Forelimb muscle (tissue), 1 donor: ENCODE measurements around the gene TSHZ2. TPM values are rescaled to one million over a fixed set of nuclear protein-coding genes. Genes with fewer than 3 reads are reported as not detected.
"Not testable (repeated sequence)": the region's sequence is repeated elsewhere in the genome, so short reads cannot be mapped to it uniquely, and the experiment has no call there.

Experiments used
- DNase-seq: peaks from one replicate; pipeline ENCODE4 v3.0.0-alpha.2; 2013; ENCODE audit warnings: low read depth
- polyA plus RNA-seq: library from polyadenylated mRNA; unstranded; fragments of 120-200 nt; gene quantifications from one replicate; pipeline ENCODE4 v1.2.1, GENCODE V29; 2013; ENCODE audit not compliant: insufficient read length

The TSHZ2 gene
- polyA plus RNA-seq, 1 donor, result 9.0 TPM

GRCh38 chr20:53307964-53308597, 335.9 kb downstream of the TSHZ2 start:
- DNase-seq, result no peak

DNA sequence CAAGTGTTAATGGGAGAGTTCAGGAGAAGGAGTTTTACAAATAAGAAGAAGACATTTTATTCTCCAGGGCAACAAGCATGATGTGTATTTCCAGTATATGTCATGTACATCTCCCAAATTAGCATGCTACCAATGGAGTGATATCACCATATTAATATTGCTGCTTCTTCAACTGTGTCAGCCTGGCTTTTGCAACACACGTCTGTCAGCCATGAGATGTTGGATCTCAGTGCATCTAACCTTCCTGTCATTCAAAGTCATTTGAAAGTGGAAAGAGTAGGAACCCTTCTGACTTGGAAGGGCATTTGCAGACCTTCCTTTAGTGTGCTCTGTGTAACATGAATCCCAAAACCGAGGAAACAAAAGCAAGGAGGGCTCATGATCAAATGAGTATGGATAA, 337.4 kb downstream of the TSHZ2 start:
- DNase-seq, result no peak

GRCh38 chr20:53312957-53313356, 340.8 kb downstream of the TSHZ2 start:
- DNase-seq, result no peak

DNA sequence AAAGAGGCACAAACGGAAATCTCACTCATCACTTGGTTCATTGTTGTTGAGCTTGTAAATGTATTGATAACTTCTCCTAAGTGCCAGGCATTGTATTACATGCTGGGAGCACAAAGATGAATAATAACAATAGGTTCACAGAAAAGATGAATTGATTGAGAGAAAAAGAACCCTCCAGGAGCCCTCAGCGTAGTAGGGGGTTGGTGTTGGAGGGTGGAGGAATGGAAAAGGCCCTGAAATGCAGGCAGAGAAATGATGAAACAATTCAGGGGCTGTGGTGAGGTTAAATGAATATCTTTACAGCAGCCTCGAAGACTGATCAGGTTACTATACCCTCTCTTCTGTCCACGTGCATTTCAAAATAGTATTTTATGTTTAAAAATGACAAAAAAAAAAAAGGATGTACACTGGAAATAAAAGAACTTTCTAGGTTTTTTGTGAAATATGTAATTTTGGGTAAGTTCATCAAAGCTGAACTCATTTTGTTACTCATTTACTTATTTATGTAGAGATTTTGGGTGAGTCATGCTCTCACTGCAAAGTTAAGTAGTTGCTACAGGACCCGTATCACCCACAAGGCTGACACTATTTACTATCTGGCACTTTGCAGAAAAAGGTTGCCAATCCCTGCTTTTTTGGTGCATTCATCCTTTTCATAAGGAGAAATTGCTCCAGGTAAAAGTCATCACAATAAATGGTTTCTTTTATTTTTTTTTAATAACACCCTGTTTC, 344.2 kb downstream of the TSHZ2 start:
- DNase-seq, result no peak

GRCh38 chr20:53319200-53319599, 347.0 kb downstream of the TSHZ2 start:
- DNase-seq, result no peak

DNA sequence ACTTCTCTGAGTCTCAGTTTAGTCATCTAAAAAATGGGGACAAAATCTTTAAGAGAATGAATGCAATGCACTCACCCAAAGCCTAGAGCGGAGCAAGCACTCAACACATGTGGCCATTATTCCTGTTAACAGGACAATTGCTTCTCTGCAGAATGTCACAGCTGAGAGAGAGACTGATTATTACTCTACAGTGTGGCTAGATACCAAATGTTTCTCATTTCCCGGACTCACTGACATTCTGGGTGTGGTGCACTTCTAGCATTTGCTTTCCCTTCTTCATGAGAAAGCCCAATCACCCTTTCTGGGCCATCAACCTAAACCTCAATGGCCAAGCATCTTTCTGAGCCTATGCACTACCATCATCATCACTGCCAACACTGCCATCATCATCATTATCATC, 347.6 kb downstream of the TSHZ2 start:
- DNase-seq, result no peak

GRCh38 chr20:53320701-53321100, 348.5 kb downstream of the TSHZ2 start:
- DNase-seq, result no peak

DNA sequence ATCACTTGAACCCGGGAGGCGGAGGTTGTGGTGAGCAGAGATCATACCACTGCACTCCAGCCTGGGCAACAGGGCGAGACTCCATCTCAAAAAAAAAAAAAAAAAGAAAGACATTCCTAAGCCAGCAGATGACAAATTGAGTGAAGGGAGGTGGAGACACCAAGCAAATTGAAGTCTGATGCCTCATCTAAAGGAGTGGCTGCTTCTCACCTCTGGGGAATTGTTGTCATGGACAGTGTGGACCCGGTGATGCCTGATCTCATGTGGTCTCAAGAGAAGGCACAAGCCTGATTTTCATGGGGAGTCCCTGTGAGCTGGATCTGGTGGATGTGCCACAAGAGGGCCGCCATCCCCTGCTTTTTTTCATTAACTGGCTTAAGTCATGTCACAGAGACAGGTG, 349.4 kb downstream of the TSHZ2 start:
- DNase-seq, result no peak

DNA sequence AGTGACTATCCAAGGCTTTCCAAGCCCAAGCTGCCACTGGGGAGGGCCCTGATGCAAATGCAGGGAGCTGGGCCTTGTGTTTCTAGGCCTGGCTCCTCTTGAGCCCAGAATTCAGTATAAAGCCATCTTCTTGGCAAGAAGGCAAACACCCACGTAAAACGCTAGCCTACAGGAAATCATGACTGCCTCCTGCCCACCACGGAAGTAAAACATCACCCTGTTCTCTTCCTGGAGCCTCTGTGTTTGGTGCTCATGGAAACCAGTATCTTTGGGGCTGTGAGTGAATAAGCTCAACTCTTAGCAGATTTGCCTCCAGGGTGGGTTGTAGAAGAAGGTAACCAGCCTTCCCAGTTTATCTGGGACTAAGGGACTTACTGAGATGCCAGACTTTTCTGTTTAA, 350.5 kb downstream of the TSHZ2 start:
- DNase-seq, result no peak

DNA sequence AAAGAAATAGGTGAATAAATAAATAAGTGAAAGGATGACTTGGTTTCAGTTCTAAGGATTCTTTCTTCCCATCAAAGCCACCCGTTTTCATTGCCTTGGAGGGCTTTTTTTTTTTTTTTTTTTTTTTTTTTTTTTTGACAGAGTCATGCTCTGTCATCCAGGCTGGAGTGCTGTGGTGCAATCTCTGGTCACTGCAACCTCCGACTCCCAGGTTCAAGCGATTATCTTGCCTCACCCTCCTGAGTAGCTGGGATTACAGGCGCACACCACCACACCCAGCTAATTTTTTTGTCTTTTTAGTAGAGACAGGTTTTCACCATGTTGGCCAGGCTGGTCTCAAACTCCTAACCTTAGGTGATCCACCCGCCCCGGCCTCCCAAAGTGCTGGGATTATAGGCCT, 351.3 kb downstream of the TSHZ2 start:
- not testable (repeated sequence) for DNase-seq

DNA sequence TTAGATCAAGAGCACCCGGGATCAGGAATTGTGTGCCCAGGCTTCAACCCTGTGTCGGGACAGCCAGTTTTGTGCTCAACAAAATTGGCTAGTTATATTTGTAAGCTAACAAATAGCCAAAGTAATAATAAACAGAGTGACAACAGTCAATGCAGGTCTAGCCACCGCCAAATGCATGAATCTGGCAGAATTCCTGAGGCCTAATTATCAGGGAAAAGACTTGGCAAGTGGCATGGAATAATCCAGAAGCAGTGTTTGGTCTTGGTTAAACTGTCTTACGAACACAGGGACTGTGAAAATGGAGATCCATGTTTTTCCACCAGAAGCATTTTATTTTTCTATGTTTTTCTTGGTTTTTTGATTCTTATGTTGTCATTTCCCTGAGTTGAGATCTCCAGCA, 352.7 kb downstream of the TSHZ2 start:
- DNase-seq, result no peak

DNA sequence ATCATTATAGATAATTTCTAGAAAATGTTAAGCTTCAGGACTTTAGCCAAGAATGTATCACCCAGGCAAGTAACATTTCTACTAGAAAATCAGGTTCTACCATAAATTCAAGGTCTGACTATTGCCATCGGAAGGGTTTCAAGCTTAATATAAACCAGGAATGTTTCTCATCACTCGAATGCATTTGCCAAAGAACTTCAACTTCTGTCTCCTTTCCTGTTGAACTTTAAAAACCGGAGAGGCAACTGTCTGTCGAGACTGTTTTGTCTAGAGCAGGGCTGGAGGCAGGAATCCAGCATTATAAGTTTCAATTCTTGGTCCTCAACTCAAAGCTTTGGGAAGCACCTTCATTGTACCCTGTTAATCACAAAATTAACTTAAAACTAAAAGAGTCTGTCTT, 356.8 kb downstream of the TSHZ2 start:
- no peak for DNase-seq

DNA sequence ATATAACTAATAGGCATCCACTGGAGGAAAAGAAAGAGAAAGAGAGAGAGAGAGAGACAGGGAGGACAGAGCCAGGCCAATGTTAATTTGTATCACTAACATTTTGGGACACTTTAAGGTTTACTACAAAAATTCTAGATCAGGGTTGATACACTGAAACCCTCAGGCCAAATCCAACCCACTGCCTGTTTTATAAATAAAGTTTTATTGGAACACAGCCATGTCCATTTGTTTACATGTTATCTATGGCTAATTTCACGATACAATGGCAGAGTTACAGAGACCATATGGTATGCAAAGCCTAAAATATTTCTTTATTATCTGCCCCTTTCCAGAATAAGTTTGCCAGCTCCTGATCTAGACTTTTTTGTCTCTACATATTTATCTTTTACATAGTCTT, 357.6 kb downstream of the TSHZ2 start:
- DNase-seq, result no peak

DNA sequence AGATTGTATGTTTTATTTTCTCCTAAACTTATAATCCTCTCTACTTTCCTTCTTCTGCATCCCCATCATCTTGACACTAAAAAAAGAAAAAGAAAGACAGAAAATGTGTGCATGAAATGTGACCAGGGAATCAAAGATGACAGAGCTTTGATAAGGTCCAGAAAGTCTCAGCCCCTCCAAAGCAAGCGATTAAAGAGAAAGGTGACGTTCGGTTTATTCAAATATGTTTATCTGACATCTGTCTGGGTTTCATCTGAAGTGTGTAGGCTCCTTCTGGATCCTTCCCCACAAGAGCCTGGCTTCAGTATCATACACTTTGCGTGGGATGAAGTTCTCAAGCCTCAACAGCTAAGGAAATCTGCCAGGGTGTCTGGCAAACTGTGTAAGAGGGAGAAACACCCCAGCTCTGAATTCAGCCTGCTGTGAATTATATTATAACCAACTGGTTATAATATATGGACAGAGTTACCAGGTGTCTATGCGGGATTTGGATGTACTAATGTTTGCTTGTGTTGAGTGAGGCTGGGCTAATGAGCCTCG, 358.5 kb downstream of the TSHZ2 start:
- no peak for DNase-seq

DNA sequence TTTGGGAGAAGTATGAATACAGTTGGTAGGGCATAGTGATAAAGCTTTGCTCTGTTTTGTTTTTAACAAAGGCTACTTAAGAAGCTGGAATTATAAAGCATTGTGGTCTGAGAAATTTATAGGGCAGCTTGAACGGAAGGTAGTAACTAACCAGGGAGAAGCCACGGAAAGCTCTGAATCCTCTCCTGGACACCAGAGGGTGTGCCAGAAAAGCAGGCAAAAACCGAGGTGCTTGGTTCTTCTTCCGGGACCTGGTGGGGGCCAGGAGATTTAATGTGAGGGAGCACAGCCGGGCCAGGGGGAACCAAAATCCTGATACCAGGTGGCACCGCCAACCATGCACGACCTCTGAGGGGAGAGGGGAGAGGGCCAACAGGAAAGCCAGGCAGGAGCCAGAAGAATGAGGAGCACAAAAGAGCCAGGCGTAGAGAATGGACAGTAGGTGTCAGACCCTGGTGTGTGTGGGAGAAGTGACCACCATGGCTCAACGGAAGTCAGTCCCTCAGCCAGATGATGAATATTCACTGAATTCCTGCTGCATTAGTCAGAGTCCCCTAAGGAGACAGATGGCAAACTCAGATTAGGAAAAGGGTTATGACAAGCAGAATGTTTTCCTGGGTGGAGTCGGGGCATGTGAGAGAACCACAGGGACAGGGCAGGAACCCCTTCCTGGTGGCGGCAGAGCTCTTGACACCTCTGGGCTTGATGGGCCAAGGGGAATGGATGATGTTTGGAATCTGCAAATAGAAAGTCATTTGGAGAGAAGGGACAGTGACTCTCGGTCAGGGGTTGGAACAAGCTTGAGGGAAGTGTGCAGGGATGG, 359.2 kb downstream of the TSHZ2 start:
- DNase-seq, result no peak

DNA sequence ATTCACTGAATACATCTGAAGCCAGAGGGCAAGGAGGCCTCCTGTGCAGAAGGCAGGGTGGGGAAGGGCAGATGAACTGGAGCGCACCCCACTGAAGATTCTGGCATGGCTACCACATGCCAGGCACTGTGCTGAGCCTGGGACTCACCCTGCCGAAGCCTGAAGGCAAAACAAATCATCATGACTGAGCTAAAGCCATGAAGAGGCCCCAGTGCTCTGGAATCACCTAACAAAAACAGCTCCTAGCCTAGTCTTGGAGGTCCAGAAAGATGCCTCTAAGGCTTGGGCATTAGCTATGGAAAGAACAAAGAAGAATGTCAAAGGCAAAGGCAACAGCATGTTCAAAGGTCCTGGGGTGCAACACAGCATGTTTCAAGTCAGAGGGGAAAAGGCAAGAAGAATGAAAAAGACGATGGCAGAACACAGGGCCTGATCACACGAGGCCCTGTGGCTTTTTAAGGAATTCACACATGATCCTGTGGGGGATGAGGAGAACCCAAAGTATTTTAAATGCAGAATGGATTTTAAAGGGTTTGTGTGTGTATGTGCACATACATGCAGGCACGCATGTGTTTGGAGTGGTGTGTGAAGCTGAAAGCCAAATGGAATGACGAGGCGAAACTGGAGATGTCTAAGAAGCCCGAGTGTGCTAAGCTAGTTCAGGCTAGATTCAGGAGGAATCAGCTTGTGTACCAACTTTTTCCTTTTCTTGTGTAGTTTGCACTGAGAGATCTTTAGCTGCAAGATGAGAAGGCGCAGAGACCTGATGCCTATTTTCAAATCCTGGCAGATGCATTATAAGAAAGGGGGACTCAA, 360.1 kb downstream of the TSHZ2 start:
- no peak for DNase-seq

DNA sequence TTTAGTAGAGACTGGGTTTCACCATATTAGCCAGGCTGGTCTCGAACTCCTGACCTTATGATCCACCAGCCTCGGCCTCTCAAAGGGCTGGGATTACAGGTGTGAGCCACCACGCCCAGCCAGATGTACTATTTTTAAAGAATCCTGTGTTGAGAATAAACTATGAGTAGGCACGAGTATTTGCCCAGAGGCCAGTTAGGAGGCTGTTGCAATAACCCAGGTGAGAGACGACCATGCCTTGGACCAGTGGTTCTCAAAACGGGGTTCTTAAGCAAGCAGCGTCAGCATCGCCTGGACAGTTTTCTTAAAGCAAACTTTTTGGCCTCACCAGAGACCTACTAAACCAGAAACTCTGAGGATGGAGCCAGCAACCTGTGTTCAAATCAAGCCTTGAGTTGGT, 362.7 kb downstream of the TSHZ2 start:
- DNase-seq, result no peak

GRCh38 chr20:53335555-53335954, 363.4 kb downstream of the TSHZ2 start:
- no peak for DNase-seq

DNA sequence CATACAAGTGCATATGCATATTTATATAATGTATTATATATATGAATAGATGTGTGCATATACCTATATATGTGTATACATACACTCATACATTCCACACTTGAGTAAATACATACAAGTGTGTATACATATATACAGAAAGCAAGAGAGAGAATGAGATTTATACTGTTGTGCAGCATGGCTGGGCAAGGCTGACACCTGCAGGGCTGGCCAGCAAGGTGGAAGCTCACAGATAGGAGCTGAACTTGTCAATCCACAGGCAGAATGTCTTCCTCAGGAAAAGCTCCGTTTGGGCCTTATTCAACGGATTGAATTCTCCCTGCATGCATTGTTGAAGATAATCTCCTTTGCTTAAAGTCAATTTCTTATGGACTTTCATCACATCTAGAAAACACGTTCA, 364.7 kb downstream of the TSHZ2 start:
- DNase-seq, result no peak

GRCh38 chr20:53337390-53338101, 365.4 kb downstream of the TSHZ2 start:
- no peak for DNase-seq

GRCh38 chr20:53338716-53339115, 366.6 kb downstream of the TSHZ2 start:
- no peak for DNase-seq
